ENCODE data around the gene CACNA1C.
"Not testable (repeated sequence)": the region's sequence is repeated elsewhere in the genome, so short reads cannot be mapped to it uniquely, and the experiment has no call there.

The CACNA1C gene

GRCh38 chr12:2248087-2248900, 195.5 kb downstream of the CACNA1C start:
- no peak for DNase-seq (ENCODE audit: insufficient read length, low spot score)
- FAIRE-seq = no peak

GRCh38 chr12:2248901-2249381, 196.2 kb downstream of the CACNA1C start:
- DNase-seq (ENCODE audit: insufficient read length, low spot score) (peak; percentile 56), FAIRE-seq (peak; percentile 87)

GRCh38 chr12:2250797-2251196, 198.0 kb downstream of the CACNA1C start:
- DNase-seq (ENCODE audit: insufficient read length, low spot score) (no peak), FAIRE-seq (no peak)

DNA sequence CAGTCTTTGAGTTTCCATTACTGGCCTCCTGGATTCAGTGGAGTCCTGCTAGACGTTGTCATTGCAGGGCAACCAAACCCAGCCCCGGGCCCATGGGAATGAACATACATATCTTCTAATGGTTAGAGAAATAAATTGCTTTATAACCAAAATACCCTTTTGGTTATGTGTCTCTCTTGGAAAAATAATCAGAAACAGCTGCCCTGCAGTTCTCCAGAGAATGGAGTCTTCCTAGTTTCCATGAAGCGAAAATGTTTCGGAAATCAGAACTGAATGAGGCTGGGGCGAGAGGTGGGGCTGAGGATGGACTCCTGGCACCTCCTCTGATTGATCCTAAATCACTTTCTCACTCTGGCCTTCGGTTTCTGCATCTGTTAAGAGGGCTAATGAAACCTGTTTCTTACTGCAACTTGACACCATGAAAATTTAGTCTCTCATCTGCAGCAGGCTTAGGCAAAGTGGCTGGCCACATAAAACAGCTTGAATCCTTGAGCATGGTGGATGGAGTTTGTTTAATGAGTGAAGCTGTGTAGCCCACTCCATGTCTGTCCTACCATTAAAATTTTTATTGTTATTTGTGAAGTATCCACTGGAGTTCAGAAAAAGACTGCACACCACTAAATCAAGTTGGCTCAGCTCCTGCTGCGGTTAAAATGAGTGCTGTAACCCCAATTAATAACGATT, 198.9 kb downstream of the CACNA1C start:
- FAIRE-seq (no peak), DNase-seq (ENCODE audit: insufficient read length, low spot score) (no peak)

GRCh38 chr12:2255311-2255710, 202.5 kb downstream of the CACNA1C start:
- no peak for DNase-seq (ENCODE audit: insufficient read length, low spot score)
- FAIRE-seq = no peak

GRCh38 chr12:2255731-2256130, 202.9 kb downstream of the CACNA1C start:
- DNase-seq (ENCODE audit: insufficient read length, low spot score) = not testable (repeated sequence)
- FAIRE-seq = peak; percentile 78

GRCh38 chr12:2256453-2256852, 203.7 kb downstream of the CACNA1C start:
- no peak for FAIRE-seq
- DNase-seq (ENCODE audit: insufficient read length, low spot score) = no peak

DNA sequence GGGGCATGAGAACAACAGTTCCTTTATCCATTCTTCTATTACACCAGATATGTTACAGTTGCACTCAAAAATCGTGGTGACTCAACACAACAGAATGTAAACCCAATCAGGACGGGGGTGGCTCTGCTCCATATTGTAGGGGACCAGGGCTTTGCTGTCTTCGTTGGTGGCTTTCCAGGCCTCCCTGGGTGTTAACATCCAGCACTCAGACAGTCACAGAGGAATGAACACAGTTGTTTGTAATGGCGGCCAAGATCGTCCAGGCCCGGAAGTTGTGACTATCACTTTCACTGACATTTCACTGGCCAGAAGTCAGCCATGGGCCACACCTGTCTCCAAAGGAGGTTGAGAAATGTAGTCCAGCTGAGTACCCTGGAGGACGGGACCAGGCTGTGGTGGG, 204.1 kb downstream of the CACNA1C start:
- DNase-seq (ENCODE audit: insufficient read length, low spot score) (no peak), FAIRE-seq (no peak)

DNA sequence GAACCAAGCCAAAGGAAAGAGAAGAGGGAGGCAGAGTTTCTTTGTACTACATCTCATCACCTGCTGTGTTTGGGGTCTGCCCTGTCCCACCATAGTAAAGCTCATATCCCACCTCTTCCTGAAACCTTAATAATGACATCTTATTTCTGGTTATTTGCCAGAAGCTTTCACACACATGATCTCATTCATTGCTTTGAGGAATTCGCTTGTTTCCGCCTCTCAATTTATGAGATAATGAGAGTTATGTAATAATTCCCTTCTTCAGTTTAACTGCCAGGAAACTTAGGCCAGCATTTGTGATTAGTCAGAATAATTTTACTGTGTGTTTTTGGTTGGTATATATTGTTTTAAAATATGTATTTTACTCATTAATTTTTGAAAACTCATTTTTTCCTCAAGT, 205.2 kb downstream of the CACNA1C start:
- no peak for FAIRE-seq

DNA sequence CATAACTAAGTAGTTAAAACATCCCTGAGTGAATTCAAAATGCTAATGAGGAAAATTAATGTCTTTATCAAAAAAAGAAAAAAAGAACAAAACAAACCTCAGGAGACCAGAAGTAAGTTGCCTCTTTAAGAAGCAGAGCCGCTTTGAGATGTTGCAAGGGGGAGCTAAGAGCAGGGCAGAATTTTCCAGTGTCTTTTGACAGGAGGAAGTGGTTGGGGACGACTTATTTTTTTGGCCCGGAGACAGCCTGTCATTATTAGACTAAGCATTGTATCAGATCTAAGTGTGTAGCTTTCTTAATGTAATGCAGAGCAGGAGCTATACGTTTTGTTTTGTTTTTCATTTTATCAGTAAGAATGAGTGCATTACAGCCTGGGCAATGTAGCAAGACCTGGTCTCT, 206.6 kb downstream of the CACNA1C start:
- no peak for DNase-seq (ENCODE audit: insufficient read length, low spot score)
- FAIRE-seq = no peak

More for the DNA sequence above, 205.2 kb downstream of the CACNA1C start:
- no peak for DNase-seq (ENCODE audit: insufficient read length, low spot score)

GRCh38 chr12:2260441-2260840, 207.7 kb downstream of the CACNA1C start:
- no peak for FAIRE-seq

DNA sequence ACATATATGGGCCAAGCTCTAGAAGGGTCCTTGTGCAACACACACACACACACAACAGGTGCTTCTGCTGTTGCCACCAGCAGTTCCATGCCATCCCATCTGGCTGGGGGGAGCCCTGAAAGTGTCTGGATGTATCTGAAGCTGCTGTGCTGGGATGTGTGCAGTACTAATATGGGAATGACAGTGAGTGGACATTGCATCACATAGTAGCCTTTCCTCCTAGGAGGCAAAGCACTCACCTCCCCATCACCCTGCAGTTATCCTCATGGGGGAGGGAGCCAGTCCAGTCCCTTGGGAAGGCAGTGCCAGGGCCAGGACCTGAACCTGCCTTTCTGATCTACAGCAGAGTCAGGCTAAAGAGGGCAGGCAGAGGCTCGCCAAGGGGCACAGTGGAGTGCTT, 208.9 kb downstream of the CACNA1C start:
- DNase-seq (ENCODE audit: insufficient read length, low spot score) (no peak), FAIRE-seq (no peak)

More at GRCh38 chr12:2260441-2260840, 207.7 kb downstream of the CACNA1C start:
- DNase-seq (ENCODE audit: insufficient read length, low spot score) = no peak

DNA sequence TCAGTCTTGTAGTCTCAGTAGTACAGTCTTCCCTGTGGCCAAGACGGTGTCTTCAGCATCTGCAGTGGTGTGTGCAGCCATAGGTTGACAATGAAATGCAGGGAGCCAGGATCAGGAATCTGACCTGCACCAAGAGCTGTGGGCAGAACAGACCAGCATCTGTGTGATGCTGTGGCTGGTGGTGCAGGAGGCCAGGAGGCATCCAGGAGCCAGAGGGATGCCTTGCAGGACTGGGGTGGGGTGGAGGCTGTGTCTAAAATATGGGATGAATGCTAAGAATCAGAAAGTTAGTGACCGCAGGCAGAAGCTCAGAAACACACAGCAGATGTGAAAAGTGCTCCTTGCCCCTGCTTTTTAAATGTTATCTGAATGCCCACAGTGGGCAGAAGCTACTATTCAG, 209.7 kb downstream of the CACNA1C start:
- no peak for DNase-seq (ENCODE audit: insufficient read length, low spot score)
- no peak for FAIRE-seq

DNA sequence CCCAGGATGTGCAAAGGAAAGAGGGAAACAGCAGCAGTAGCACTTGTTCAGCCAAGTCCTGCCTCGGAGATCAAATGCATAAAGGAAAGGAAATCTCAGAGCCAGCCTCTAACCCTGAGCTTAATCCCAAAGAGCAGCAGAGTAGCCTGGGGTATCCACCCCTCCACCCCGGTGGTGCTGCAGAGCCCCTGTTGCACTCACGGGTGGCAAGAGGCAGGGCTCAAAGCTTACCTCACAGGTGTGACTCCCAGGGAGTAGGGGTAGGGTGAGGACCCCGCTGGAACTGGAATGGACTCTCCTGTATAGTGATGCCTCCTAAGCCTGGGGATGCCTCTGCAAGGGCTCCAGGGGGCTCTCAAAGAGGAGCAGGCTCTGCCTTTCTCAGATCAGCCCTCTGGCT, 211.1 kb downstream of the CACNA1C start:
- DNase-seq (ENCODE audit: insufficient read length, low spot score) (no peak), FAIRE-seq (no peak)

GRCh38 chr12:2264651-2265232, 212.0 kb downstream of the CACNA1C start:
- DNase-seq (ENCODE audit: insufficient read length, low spot score) = no peak
- no peak for FAIRE-seq

GRCh38 chr12:2265461-2266167, 212.8 kb downstream of the CACNA1C start:
- DNase-seq (ENCODE audit: insufficient read length, low spot score) (no peak), FAIRE-seq (no peak)

GRCh38 chr12:2266666-2267620, 214.2 kb downstream of the CACNA1C start:
- no peak for DNase-seq (ENCODE audit: insufficient read length, low spot score)
- FAIRE-seq = no peak

- FAIRE-seq (no peak), DNase-seq (ENCODE audit: insufficient read length, low spot score) (no peak)
These were observed 215.1 kb downstream of the CACNA1C start for GRCh38 chr12:2267703-2268470.
